ENCODE results near the gene SH3GL3. TPM values are rescaled to one million over a fixed set of nuclear protein-coding genes. Genes with fewer than 3 reads are reported as not detected.

SH3GL3 gene, protein sequence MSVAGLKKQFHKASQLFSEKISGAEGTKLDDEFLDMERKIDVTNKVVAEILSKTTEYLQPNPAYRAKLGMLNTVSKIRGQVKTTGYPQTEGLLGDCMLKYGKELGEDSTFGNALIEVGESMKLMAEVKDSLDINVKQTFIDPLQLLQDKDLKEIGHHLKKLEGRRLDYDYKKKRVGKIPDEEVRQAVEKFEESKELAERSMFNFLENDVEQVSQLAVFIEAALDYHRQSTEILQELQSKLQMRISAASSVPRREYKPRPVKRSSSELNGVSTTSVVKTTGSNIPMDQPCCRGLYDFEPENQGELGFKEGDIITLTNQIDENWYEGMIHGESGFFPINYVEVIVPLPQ
- 10 to 100 TPM in 3 of 4 donors, 1 to 10 TPM in 1; 9.3 to 13.2 (median 10.3) TPM for polyA plus RNA-seq (ENCODE audit: insufficient read length in 4 of 4)

DNA sequence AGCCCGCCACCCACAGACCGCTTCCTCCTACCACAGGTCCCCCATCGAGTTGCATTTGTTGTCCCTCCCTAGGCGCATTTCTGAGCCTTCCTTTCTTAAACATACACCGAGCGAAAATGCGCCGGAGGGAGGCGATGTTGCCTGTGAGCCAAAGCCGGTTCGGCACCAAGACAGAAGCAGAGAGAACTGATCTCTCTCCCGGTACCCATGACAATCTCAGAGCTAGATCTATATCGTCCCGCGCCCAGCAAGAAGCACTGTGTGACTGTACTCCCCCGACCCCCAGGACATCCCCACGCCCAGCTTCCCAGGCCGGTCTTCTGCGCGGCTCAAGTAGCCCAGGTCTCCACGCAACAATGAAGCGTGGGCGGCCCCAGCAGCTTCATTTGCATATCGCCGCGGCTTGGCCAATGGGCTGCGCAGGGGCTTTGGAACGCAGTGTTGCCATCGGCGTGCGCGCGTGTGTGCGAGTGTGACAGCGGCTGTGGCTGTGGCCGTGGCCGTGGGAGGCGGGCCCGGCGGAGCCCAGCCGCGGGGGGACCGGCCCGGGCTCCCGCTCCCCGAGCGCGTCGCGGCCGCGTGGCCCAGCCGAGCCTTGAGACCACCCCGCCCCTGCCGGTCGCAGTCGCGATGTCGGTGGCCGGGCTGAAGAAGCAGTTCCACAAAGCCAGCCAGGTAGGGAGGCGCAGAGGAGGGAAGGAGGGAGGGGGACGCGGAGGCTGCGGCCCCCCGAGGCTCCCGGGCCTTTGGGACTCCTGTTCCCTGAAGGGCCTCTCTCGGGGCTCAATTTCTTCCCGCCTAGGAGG is at the start of gene SH3GL3:
Gene SH3GL3 (plus strand): TSS at position 438 of the 806 bp plus-strand sequence. CDS start 193 bp downstream, at position 631.
- peak; percentile 66 to 76 (median 72) for DNase-seq (ENCODE audit: low read depth in 4 of 4, low spot score in 3 of 4)

DNA sequence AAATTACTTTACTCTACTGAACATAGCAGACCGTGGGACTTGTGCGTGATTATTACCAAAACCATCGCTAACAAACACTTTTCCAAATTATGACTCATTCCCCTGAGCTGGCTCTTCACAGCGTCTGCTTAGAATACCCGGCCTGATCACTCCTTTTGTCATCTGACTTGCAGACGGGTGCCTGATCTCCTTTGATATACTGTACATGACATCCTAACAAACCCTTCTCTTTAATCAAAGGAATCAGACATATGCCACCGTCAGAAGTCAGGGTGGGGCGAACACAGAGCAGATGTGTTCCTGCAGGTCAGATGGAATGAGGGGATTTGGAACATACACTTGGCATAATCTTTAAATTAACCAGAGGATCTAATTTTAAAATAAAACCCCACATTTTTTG is 48.5 kb upstream of the SH3GL3 start:
- DNase-seq (ENCODE audit: low read depth in 4 of 4, low spot score in 3 of 4), result no peak

DNA sequence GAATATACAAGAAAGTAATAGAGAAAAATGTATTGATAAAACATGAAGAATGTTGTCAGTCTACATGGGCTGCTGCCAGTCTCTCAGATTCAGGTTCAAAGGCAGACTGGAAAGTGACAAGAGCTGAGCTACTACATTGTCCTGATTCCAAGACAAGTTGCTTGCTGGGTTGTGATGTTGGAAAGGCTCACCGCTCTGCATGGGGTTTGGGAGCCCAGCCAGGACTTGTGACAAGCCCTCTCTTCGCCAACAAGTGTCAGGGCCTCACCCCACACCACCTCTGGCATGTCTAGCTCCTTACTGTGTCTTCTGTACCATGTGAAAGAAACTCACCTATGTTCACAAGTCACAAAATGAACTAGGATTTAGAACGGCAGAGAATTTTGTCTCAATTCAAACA is 43.0 kb upstream of the SH3GL3 start:
- no peak for DNase-seq (ENCODE audit: low read depth in 4 of 4, low spot score in 3 of 4)

DNA sequence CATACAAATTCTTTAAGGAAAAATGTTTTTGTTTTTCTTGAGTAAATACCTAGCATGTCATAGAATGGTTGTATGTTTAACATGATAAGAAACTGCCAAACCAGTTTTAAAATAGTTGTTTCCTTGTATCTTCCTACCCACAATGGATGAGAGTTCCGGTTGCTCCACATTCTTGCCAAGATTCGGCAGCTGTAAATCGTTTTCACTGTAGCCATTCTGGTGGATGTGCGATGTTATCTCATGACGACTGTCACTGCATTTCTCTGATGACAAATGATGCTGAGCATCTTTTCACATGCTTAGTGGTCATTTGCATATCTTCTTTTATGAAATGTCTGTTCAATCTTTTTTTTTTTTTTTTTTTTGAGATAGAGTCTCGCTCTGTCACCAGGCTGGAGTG is 36.6 kb upstream of the SH3GL3 start:
- no peak for DNase-seq (ENCODE audit: low read depth in 4 of 4, low spot score in 3 of 4)

DNA sequence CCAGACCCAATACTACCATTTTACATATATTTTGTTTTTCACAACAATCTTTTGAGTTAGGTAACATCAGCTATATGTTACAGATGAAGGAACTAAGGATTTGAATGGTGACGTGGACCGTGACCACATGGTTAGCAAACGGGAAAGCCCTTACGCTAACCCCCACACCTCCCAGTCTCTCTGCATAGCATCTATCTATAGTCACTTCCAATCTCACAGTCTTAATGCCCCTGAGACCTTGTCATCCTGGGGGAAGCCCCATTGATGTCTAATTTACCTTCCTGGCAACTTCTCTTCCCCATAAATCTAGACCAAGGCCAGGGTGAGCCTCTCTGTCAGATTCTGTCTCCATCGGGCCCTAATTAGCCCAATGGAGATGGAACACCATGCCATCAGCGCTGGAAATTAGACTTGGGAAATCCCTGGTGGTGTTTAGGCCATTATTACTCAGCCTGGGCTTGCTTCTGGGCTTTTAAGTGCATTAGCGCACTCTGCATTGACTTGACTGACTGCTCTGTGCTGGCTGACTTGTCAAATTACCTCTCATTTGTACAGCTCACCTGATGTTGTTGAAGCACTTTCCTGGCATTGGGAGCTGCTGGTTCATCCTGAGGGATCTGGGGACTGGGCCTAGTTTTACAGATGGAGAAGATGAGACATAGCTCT is 34.0 kb upstream of the SH3GL3 start:
- DNase-seq (ENCODE audit: low read depth in 4 of 4, low spot score in 3 of 4), result no peak

DNA sequence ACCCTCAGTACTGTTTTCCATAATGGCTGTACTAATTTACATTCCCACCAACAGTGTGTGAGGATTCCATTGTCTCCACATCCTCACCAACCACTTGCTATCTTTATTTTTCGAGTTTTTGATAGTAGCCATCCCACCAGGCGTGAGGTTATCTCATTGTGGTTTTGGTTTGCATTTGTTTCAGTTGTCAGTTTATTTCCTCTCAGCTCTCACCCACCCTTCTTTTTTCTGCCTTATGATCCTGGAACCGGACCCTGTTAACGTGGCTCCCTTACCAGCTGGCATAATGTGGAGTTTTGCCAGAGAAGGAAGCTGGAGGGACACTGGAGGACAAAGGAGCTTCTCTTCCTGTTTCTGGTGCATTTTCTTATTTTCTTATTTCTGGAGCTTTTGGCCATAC is 25.1 kb upstream of the SH3GL3 start:
- no peak for DNase-seq (ENCODE audit: low read depth in 4 of 4, low spot score in 3 of 4)

DNA sequence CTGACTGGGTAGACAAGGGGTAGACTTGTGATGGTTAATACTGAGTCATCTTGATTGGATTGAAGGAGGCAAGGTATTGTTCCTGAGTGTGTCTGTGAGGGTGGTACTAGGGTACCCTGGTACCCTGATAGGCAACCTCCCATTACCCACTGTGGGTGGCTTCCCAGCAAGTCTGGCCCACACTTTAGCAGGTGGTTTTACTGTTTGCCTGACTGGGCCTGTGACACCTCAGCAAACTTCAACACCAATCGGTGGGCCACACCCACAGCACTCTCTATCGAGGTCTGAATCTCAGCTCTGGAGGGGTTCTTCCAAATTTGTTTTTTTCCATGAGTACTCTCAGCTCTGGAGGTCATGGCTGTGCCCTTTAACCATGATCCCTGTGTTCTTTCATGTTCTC is 24.6 kb upstream of the SH3GL3 start:
- DNase-seq (ENCODE audit: low read depth in 4 of 4, low spot score in 3 of 4), result no peak

DNA sequence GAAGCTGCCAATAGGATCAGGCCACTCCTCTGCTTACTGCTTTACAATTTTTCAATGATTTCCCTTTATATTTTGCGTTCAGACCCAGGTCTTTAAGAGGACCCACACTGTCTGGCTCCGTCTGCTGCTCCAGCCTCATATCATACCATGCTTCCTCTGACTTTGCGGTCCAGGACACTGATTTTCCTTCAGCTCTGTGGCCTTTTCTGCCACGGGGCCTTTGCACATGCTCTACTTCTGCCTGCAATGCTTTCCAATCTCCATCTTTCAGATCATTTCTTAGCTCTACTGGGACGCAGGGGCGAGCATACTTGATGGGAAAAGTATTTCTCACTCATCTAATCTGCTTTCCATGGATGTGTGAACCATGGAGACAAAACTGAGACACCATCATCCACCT is 23.0 kb upstream of the SH3GL3 start:
- DNase-seq (ENCODE audit: low read depth in 4 of 4, low spot score in 3 of 4), result no peak

DNA sequence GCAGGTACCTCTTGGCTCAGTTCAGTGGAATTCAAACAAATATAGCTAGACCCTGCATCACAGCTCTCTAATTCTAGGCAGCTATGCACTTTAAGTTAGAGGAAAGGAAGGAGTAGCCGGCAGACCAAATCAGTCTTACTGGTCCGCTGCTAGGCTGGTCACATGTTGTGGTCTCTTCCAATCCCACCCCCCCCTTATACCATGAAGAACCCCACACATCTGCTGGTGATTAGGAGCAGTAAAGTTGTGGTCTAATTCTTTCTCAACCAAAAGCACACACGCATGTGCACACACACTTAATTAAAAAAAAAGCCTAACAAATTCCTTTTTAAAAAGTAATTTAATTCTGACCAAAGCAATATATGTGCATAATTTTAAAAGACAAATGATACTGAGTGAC is 16.7 kb upstream of the SH3GL3 start:
- DNase-seq (ENCODE audit: low read depth in 4 of 4, low spot score in 3 of 4), result no peak

DNA sequence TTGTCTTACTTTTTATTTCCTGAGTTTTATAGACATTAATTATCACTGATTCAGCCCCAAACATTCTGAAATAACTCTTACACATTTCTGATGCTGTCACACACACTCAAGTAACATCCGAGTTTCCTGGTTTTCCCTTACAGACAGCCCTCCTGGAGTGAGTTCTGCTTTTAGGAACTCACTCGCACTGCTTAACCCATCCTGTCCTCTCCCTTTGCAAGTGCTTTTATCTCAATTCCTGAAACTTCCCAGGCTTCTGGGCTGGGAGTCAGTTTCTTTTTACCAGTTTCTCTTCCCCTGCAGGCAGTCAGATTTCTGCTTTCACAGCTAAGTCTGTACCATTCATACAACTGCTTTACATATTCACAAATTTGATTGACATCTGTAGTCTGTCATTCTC is 15.6 kb upstream of the SH3GL3 start:
- no peak for DNase-seq (ENCODE audit: low read depth in 4 of 4, low spot score in 3 of 4)

DNA sequence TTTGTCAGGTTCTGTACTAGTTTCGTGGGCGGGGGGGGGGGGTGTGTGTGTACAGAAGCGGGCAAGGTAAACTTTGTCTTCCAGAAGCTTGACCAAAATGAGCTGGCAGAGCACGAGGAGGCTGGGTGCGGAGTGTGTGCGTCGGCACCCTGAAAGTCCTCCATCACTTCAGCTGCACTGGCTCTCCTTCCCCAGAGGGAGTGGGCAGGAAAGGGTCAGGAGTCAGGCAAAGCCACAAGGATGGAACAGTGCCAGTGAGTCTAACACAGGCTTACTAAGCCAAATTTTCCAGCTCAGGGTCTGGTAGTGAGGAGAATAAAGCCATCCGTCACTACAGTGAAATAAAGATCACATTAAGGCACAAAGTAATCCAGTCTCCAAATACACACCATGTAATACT is 11.9 kb upstream of the SH3GL3 start:
- DNase-seq (ENCODE audit: low read depth in 4 of 4, low spot score in 3 of 4), result no peak

DNA sequence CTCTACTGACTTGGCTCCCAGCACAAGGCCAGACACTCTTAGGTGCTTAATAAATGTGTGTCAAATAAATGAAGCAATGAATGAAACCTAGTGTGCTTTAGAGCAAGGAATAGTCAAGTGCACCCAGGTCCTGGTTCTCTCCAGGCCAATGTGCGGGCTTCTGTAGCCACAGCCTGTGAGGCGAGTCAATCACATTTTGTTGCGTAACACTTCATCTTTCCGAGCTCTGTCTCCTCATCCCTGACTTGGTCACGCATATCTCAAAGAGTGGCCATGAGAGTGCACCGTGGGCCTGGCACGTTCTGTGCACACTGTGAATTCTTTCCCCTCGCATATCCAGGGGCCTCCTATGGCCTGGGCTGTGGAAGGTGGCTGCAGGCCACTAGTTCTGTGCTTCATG is 11.4 kb upstream of the SH3GL3 start:
- DNase-seq (ENCODE audit: low read depth in 4 of 4, low spot score in 3 of 4), result no peak

DNA sequence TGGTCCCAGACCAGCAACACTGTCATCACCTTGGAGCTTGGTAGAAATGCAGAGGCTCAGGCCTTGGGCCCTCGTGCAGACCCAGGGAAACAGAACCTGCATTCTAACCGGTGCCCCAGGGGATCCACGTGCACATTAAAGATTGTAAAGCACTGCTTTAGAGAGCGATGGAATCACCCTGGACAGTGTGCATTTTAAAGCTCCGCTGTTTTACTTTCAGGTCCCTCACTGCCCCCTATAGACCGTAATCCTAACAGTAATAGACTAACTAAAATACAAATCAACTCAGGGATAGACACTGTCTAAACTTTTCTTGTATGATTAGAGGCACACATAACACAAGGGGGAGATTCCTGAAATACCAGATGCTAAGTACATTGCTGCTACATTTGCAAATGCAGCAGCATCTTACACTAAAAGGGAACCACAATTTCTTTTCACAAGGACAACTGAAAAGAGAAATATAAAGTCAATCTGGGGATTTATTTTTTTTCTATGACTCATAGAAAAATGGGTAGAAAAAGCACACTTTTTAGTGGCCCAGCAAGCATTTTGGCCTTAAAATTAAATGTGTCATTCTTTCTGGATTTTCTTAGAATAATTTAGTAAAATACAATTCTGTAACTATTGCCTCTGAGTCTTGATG is 10.5 kb upstream of the SH3GL3 start:
- DNase-seq (ENCODE audit: low read depth in 4 of 4, low spot score in 3 of 4), result peak in 3 of 4 donors; percentile 25 to 42 (median 28)

DNA sequence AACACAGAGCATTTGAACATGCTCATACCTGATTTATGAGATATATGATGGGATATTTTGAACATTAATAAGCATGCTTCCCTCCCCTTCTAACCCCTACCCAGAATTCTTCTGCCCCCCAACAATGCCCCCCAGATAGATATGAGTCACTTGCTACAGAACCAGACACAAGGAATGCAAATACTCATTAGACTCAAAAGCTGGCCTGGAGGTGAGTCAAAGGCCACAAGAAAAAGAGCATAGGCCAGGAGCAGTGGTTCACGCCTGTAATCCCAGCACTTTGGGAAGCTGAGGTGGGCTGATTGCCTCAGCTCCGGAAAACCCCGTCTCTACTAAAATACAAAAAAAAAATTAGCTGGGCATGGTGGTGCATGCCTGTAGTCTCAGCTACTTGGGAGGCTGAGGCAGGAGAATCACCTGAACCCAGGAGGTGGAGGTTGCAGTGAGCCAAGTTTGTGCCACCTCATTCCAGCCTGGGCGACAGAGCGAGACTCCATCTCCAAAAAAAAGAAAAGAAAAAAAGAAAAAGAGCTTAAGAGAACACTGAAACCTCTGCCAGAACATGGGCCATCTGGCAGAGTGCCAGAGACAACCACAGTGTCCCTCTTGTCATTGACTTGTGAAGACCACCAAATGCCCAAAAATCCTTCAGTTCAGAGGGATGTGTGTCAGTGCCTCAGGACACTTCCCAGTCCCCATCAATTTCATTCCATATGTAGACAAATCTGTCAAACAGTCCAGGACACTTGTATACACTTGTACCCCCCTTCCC is 3.9 kb upstream of the SH3GL3 start:
- no peak for DNase-seq (ENCODE audit: low read depth in 4 of 4, low spot score in 3 of 4)

DNA sequence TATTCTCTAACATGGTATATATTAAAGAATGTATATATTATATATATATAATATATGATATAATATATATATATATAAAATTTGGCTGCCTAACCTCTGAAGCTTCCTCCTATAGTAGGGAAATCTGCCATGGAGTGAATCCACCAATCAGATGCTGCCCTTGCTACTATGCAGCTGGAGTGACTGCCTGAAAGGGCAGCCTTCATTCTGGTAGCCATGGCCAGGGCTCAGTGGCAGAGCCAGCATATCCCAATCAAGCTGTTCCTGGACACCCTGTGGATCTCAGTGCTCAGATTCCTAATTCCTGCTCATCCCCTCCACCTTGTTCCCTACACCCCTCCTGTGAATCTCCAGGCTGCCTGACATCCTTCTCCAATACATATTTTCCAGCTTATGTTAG is 2.2 kb upstream of the SH3GL3 start:
- DNase-seq (ENCODE audit: low read depth in 4 of 4, low spot score in 3 of 4), result no peak

DNA sequence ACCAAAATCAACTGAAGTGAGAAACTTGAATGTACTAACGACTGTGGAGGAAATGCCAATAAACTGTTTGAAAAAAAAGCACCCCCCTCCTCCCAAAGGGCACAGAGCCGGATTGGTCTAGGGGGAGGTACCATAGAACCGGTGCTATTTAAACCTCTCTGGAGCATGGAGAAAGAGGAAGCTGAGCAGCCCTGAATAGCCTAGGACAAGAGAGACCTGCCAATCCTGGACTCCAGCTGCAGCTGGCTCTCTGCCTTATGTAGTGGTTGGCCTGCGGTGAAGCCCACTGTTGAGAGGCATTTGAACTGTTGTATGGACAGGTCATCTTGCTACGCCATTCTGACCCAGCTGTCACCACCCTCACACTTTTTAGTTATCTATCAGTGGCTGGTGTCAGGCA is 1.5 kb upstream of the SH3GL3 start:
- no peak for DNase-seq (ENCODE audit: low read depth in 4 of 4, low spot score in 3 of 4)

DNA sequence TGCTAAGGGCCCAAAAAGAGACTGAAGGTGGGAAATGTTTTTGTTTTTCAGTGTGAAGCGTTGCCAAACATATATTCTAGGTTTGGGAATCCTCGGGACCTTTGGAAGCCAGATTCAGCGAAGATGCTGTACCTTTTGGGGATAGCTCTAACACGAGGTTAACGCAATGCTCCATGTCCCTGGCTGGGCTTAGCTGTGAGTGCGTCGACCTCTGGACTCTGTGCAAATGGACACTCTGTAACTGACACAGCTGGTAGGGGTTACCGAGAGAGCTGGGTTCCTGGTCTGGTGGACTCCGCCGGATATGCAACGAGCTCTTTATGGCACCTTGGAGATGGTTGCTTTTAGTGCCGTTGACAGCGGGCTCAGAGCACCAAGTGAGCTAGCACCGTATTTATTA is 724 bp upstream of the SH3GL3 start:
- no peak for DNase-seq (ENCODE audit: low read depth in 4 of 4, low spot score in 3 of 4)

DNA sequence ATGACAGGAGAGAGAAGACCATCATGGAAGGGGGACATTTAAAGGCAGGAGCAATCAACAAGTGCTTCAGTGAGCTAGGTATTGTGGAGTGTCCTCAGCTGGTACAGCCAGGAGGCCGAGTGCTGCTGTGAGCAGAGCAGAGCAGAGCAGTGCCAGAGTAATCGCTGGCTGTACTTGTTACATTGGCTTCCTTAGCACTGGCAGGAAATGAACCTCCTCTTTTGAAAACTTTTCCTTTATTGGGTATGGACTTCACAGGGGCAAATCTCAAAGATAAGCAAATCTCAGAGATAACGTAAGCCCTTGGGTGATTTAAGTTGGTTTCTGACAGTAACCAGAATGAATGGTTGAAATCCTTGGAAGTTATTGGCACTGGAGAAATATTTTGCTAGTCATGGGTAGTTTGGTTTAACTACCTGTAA is 2.1 kb downstream of the SH3GL3 start:
- no peak for DNase-seq (ENCODE audit: low read depth in 4 of 4, low spot score in 3 of 4)

DNA sequence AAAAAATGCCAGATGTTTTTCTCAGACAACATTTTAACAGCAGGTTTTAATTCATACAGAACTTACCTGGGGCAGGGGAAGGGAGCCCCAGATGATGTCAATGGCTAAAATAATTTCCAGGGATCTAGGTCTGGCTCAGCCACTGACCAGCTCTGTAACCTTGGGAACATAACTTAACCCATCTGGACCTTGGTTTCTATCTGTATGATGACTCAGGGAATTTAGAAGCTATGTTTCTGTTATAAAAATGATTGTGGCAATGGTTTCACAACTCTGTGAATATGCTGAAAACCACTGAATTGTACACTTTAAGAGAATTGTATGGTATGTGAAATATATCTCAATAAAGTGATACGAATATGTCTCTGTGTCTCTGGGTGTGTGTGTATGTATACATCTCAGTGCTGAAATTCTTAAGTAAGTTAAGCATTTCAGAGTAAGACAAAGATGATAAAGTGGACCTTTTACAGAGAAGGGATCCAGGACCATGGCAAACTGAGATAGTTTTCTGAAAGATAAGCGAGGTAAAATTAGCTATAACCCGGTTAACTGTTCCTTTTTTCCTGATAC is 2.9 kb downstream of the SH3GL3 start:
- DNase-seq (ENCODE audit: low read depth in 4 of 4, low spot score in 3 of 4), result no peak

DNA sequence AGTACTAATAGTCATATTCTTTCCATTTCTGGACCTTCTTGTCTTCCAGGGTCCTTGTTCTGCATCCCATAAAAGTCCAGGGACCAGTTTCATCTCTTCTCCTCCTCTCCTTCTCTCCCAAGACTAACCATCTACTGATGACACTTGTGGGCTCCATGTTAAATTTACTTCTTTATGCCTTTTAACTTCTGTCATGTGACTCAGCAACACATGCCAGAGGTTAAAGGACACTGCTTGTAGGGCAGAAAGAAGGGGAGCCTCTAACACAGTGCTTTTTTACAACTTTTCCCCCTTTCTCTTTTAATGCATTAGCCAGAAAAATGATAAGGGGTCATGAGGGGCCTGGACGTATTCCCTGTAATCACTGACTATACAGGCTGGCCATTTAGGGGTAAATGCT is 10.0 kb downstream of the SH3GL3 start:
- no peak for DNase-seq (ENCODE audit: low read depth in 4 of 4, low spot score in 3 of 4)

Measured in right renal pelvis (tissue), 4 donors.